GM11168 (cell line): ENCODE results near the gene TOX4.

ENCODE experiments used
- in situ Hi-C: fragments of 300-500 bp; cut with MboI; formaldehyde crosslinking; loops from one replicate; pipeline ENCODE4 v1.12.0; 2022; ENCODE audit warnings: low sequenced_read_pairs; ENCODE audit not compliant: unreplicated experiment

Gene TOX4

DNA sequence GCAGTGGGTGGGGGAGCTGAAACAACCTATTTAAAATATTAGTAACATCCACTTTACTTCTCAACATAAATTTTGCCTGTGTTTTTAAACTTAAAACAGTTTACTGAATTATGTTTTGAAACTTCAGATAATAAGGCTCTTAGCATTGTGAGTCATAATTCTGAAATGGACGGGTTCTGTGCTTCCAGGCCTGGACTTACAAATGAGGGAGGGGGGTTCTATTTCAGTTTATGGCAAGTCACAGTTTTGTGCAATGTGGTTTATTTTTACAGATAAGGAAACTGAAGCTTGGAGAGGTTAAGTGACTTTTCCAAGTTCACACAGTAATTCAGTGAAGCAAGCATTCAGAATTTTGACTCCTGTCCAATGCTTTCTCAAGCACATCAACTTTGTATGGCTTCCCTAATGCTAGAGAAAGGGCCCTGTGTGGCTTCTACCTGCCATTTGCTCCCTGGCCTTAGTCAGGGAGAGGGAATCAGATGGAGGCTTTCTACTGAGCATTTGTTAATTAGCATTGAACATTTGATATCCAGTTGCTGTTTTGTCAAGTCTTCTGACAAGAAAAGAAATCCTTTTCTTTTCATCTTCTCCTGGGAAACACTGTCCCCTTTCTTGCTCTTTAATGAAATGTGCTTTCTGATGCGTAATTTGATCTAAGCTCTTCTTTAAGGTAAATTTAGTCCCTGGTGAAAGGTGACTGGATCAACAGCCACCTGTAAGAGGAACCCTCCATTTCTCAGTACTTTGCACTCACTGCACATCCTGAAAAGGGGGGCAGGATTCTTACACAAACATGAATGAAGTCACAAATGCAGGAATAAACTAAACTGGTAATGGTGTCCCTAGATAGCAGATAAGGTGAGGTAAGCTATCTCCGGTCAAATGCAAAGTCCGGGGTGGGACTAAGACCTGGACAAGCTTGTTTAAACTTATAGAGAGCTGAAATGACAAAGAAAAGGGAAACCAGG is 51.7 kb downstream of the TOX4 start:
- in situ Hi-C loops = no loop called here

DNA sequence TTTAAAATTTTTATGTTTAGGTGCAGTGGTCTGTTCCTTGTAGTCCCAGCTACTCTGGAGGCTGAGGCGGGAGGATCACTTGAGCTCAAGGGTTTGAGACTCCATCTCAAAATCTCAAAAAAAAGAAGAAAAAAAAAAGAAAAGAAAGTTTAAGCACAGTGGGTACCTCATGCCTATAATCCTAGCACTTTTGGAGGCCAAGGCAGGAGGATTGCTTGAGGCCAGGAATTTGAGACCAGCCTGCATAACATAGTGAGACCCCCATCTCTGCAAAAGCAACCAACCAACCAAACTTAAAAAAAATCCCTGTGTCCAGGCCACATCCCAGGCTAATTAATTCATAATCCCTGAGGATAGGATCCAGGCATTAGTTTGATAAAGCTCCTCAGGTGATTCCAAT is 52.5 kb downstream of the TOX4 start:
- in situ Hi-C loops = no loop called here

DNA sequence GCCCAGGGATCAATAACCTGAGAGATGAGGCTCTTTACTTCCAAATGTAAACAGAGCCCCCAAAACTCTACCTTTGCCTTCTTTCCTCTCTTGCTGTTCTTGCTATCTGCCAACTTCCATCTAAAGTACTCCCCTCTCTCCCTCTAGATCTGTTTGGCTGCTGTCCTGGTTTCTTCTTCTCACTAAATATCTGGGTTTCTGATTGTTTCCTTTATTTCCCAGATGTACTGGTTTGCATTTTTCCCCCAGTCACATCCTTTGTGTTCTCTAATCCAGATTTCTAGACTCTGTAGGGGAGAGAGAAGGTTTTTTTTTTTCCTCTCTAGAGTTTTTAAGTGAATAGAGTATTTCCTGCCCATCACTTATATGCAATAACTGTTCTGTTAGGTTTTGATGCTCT is 56.3 kb downstream of the TOX4 start:
- in situ Hi-C loops = no loop called here

- in situ Hi-C loops = no loop called here
Observed at GRCh38 chr14:21534576-21534975, 57.6 kb downstream of the TOX4 start.

GRCh38 chr14:21535545-21536417 is 58.8 kb downstream of the TOX4 start:
- in situ Hi-C loops = no loop called here

DNA sequence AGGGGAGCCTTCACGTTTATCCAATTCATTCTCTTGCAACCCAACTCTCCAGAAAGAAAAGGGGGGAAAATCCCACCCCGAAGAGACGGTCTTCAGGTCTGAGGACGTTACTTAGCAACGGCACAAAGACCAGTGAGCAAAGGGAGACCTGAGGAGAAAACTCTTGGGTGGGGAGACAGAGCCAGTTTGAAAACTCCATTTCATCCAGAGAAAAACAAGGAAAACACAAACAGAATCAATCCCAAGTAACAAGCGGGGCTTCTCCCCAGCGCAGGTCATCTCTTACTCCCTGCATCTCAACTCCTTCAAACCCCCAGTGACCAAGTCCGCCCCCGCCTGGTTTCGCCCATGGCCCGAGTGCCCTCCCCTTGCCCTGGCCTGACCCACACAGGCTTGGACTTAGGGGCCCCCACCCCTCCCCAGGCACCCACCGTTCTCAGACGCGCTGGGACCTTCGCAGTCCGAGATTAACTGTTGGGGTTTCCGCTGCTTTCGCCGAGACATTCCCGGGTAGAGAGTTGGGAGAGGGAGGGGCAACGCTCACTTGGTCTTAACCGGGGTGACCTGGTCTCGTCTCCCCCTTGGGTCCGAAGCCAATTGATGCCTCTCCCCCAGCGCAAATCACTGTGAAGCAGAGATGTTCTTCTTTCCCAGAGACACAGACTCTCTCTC is 59.6 kb downstream of the TOX4 start:
- in situ Hi-C loops = no loop called here

GRCh38 chr14:21537090-21537424 is 60.1 kb downstream of the TOX4 start:
- in situ Hi-C loops = no loop called here

DNA sequence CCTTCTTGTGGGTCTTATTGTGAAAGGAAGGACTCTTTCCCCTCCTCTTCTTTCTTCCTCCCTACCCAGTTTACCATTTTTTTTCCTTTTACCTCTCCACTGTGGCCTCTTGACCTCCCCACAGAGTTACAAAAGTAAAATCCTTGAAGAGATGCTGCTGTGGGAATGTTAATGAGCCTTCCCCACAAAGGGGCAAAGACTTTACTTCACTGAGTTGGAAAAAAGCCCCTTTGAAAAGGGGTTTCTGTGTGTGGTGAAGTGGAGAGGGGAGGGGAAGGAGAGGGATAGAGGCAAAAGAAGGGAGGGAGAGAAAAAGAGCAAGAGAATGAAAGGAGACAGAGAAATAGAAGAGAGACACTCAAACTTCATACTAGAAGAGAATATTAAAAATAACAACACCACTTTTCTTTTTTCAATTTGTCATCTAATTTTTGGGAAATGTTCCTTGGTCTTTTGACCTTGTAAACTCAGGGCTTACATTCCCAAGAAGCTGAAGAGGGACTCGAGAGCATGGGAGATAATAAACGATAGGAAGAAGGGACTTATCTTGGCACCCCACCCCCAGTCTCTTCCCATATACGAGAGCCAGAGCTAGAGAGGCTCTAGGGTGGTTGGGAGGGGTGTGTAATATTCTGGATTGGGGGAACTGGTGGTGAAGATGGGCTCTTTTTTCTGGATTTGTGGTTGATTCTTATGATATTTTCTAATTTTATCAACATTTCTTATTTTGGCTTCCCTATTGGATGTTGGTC is 62.4 kb downstream of the TOX4 start:
- in situ Hi-C loops = no loop called here

DNA sequence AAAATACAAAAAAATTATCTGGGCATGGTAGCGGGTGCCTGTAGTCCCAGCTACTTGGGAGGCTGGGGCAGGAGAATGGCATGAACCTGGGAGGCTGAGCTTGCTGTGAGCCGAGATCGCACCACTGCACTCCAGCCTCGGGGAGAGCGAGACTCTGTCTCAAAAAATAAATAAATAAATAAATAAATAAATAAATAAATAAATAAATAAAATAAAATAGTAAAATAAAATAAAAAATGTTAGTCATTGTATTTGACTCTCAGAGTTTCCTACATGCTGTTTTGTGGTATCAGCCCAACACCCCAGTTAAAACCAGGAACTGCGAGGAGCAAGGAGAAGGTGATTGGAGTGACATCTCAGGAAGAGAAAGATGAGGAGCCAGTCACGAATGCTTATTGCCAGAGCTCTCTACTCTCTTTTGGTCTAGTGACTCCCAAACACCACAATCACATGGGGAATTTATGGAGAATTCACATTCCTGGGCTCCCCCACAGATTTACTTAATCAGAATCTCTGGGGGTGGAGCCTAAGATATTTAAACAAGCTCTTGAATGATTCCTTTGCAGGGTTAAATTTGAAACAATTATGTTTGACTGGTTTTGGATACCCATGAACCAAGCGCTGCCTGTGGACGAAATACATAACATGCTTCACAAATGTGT is 64.5 kb downstream of the TOX4 start:
- in situ Hi-C loops = loop anchor here (10.0 kb wide), 1 partner anchor 547 kb away; the partner anchor contains the start of gene SLC39A2

GRCh38 chr14:21543521-21543960 is 66.5 kb downstream of the TOX4 start:
- in situ Hi-C loops = loop anchor here (10.0 kb wide), 1 partner anchor 549 kb away; the partner anchor contains the start of gene SLC39A2

GRCh38 chr14:21543963-21544362 is 67.0 kb downstream of the TOX4 start:
- in situ Hi-C loops = loop anchor here (10.0 kb wide), 1 partner anchor 549 kb away; the partner anchor contains the start of gene SLC39A2

DNA sequence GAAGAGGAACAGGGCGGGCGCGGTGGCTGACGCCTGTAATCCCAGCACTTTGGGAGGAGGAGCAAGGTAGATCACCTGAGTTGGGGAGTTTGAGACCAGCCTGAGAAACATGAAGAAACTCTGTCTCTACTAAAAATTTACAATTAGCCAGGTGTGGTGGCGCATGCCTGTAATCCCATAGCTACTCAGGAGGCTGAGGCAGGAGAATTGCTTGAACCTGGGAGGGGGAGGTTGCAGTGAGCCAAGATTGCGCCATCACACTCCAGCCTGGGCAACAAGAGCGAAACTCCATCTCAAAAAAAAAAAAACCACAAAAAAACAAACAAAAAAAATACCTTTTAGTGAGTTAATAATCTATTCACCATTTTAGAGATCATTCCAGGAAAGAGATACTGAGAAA is 67.6 kb downstream of the TOX4 start:
- in situ Hi-C loops = loop anchor here (10.0 kb wide), 1 partner anchor 550 kb away; the partner anchor contains the start of gene SLC39A2
